HG02610 (cell line): ENCODE measurements around the gene MINDY4.

Experiments used
- ATAC-seq: cut with Tn5 transposase; IDR thresholded peaks from one replicate; pipeline ENCODE4 v1.9.1; 2021; ENCODE audit warnings: mild to moderate bottlenecking, moderate library complexity; ENCODE audit not compliant: unreplicated experiment

Gene MINDY4

GRCh38 chr7:30926313-30926712 is 155.1 kb downstream of the MINDY4 start:
- no peak for ATAC-seq

DNA sequence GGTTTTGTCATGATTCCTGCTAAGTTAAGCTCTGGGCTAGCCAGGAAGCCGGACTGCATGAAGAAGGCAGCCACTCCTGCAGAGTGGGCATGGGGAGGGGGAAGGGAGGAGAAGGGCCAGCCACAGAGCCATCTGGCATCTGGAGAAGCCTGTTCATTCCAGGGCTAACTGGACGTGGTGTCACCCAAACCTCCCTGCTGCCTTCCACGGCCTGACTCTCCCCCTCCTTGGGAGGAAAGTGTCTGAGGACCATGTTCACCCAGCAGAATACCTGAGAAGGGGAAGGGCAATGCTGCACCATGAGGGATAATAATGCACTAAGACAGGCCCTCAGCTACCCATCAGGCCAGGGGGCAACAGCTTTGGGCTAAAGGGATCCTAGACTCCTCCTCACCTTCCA is 155.8 kb downstream of the MINDY4 start:
- ATAC-seq = no peak

- ATAC-seq = no peak
These were observed 156.3 kb downstream of the MINDY4 start for GRCh38 chr7:30927559-30927958.

GRCh38 chr7:30928254-30928872 is 157.1 kb downstream of the MINDY4 start:
- ATAC-seq = no peak

DNA sequence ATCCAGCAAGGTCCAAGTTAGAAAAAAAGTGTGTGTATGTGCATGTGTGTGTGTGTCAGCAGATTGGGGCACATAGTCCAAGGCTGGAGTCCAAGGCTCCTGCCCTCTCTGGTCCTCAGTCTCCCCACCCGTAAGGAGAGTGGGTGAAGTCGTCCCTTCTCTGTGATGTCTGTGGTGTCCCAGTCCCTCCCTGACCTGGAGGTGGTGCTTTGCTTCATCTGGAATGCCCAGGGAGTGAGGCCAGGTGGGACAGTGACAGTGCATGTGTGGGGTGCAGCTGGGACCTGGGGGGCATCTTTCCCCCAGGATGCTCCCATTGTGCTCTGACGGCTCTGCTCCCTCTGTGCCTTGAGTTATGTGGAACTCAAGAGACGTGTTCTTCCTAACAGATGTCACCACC is 158.5 kb downstream of the MINDY4 start:
- ATAC-seq = no peak

- no peak for ATAC-seq
These were observed 159.4 kb downstream of the MINDY4 start for GRCh38 chr7:30930621-30931020.

GRCh38 chr7:30931161-30931928 is 160.1 kb downstream of the MINDY4 start:
- ATAC-seq = no peak

DNA sequence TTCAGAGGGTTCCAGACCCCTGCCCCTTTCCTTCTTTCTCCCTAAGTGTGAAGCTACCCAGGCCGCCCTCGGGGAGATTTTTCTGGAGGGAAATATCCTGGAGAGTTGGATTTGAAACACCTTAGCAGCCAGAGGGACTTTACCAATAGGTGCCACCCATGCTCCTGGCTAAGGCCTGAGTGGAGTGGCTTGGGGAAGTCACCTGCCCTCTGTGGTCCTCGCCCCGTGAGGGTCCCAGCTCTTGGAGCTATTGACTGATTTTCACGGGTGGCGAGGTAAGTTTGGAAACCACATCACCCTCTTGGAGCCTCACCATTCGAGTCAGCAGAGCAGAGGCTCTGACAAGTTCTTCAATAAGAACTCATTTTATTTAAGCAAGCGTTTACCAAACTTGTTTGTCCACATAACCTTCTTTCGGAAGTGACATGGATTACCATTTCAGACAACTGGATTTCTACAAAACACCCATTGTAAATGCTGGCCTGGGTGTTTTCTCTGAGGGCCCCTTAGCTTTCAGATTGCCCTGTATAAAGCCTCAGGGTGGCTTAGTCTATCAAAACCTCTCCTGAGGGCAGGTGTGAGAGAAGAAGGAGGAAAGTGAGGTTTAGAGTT is 160.8 kb downstream of the MINDY4 start:
- no peak for ATAC-seq

- no peak for ATAC-seq
These were observed 161.3 kb downstream of the MINDY4 start for GRCh38 chr7:30932562-30932961.

DNA sequence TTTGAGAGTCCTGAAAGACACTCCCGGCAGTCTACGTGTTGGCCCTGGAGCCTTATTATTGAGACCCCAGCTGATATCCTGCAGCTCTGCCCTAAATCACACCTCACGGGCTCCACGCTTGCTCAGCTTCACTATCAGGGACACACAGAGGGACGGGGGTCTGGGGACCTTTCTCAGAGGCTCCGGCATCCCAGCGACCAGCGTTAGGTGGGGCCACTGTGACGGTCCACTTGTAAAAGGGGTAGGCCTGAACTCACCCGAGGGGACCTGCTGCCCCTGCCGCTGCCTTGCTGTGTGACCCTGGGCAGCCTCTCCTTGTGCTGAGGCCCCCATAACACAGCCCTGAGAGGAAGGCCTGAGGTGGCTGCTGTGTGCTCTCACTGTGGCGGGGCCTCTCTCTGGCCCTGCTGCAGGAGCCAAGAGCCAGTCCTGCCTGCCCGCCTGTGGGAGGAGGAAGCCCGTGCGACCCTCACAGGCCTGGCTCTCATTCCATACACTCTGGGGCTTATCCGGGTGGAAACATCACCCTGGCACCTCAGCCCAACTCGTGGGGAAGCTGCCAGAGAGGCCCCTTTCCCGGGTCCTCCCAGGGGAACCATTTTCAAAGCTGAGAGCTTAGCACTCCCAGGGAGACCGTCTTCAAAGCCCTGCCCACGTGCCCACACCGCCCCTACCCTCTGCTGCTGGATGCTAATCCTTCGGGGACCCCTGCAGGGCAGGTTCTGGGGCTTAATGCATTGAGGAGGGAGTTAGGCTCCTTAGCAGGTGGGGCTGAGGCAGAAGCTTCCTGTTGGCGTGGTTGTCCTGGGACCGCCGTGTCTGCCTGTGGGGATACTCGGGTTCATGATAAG is 162.1 kb downstream of the MINDY4 start:
- ATAC-seq = no peak

GRCh38 chr7:30934225-30934624 is 163.0 kb downstream of the MINDY4 start:
- ATAC-seq = no peak

DNA sequence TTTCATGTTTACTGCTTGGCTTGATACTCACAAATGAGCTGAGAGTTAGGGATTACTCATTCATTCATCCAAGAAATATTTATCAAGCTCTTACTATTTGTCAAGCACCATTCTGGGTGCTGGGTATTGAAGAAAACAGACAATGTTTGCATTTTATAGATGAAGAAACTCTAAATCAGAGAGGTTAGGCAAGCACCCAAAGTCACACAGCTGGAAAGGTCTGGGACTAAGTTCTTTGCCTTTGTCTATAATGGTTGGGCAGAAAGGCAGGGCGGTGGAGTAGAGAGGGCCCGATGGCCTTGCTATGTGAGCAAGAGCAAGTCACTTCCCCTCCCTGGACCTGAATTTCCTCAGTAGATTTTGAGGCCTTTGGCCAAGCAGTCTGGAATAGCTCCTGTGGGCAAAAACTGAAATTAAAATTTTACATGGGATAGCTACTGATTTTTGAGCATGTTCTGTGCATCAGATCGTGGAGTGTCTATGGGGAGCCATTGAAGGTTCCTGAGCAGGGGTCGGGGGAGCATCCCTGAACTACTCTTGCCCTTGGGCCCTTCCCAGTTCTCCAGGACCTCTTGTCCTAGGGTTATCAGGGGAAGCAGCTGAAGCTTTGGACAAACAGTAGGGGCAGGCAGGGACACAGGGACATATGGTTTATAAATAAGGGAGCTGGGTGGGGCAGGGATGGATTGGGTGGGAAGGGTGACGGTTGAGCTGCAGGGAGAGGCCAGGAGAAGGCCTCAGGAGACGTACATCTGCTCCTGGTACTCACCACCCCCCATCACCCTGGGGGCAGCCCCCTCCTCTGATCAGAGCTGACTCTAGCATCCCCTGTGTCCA is 163.7 kb downstream of the MINDY4 start:
- ATAC-seq = no peak

GRCh38 chr7:30935569-30935877 is 164.3 kb downstream of the MINDY4 start:
- no peak for ATAC-seq

DNA sequence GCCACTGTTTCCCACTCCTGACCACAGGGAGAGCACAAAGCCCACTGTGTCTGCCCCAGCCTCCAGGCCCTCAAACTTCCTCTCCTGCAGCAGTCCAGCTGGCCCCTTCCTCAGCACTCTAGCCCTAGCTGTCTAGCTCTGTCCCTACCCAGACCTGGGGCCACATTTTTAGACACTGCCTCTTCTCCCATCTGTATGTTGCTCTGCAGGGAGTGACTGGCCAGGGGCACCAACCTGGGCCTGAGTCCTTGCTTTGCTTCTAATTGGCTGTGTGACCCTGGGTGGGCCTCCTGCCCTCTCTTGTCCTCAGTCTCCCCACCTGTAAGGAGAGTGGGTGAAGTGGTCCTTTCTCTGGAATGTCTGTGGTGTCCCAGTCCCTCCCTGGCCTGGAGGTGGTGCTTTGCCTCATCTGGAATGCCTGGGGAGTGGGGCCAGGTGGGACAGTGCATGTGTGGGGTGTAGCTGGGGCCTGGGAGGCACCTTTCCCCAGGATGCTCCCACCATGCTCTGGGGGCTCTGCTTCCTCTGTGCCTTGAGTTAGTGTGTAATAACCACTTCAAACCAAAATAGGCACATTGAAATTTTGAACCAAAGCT is 165.5 kb downstream of the MINDY4 start:
- no peak for ATAC-seq

DNA sequence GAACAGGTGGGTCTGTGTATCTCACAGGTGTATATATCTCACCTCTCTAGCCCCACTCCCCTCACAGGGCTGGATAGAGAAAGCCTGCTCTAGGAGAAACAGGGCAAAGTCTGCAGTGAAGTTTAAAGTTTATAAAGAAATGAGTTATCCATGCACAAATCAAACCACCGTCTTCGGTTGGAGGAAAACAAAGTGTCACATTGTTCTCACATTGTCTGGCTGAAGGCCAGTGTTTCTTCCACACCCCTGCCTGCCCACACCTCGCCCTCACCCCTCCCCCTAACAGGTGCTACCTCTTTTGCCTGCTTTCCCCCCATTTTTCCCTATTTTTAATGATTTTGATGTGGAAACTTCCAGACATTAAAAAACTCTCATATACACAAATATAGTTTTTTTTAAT is 166.2 kb downstream of the MINDY4 start:
- no peak for ATAC-seq

DNA sequence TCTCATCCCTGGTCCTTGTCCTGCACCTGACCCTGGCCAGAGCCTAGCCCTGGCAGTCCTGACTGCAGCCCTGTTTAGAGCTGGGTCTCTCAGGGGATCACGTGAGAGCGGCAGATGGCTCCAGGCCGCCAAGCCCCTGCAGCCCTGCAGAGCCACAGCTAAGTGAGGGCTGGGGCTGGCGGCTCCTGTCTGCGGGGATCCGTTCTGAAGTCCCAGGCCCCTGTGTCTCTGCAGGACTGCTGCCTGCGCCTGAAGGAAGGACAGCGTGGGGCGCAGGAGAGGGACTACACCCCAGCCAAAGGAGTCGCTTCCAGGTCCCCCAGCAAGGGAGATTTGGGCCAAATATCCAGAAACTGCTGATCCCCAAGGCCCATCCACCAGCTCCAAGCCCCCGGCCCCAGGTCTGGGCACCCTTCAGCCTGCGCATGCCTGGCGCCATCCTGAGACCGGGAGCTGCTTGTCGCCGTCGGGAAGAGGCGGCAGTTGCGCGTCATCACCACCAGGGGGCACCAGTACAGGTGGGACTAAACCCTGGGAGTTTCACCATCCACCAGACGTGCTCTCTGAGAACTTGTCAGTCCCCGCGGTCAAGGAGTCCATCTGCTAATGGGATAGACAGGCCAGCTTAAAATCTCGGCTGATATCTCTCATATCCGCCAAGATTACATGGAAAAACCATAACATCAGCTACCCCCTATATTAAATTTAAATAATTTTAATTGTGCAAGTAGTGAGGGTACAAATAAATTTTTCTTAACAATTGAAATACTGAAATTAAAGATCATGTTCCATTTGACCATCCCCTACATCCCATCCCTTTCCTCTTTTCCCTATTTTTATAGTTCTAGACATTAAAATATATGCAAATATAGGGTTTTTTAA is 167.5 kb downstream of the MINDY4 start:
- ATAC-seq = peak; percentile 84

DNA sequence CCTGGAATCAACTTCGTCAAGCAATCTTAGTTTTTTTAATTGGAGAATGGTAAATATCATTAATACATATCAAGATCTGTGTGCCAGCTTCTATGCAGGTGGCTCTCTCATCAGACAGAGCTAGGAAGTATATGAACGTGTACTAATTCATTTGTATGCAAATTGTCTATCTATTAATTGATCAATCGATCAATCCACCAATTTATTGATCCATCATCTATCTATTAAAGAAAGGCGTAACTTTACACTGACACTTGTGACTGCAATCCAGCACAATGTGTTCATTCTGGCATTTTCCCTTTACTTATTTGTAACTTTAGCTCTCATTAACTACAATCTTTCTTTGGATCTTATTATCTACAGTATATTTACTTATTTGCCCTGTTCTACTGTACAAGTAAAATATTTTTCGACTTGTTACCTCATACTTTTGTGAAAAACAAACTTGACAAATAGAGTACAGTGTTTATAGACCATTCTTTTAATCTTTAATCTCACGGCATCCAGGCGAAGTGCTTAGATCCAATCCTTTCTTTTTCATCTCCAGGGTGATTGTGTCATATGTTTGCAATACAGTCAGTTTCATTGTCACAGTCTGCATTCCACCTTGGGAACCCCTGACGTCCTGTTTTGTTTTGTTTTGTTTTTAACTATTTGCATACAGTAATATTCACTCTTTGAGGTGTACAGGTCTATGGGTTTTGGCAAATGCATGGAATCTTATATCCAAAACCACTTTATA is 170.5 kb downstream of the MINDY4 start:
- no peak for ATAC-seq
